ENCODE results near the gene MC4R. TPM values are rescaled to one million over a fixed set of nuclear protein-coding genes. Genes with fewer than 3 reads are reported as not detected.
"Not testable (repeated sequence)": the region's sequence is repeated elsewhere in the genome, so short reads cannot be mapped to it uniquely, and the experiment has no call there.

Gene MC4R
- total RNA-seq (2021; ENCODE audit: unreplicated experiment) (not detected), Bru-seq, nascent RNA (not detected), BruChase-seq, experiment 1, labeled RNA remaining after a 6-hour chase (not detected), BruChase-seq, experiment 2, labeled RNA remaining after a 2-hour chase (not detected)
- polyA plus RNA-seq (2012): not detected in 2 replicates
- long read RNA-seq: 0 reads

DNA sequence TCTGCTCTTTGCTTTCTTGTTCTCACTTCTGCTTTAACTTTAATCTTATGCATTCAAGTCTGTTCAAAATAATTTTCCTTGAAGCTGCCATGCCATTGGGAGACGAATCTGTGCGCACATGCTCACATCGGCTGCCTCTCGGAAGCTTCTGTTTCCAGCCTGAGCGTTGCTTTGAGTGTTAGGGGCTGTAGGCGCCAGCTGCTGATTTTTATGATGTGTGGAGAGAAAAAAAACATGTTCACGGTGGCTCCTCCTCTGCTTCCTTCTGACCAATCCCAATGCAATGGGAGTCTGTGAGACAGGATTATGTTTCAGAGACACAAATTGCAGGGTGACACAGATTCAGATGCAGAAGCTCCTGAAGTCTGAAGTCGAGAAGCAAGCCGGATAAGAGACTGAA lies at the start of gene MC4R:
Gene MC4R (minus strand): TSS at position 180 of the 400 bp plus-strand sequence. CDS start 426 bp downstream, outside the sequence.
- Histone ChIP-seq H3K27ac (ENCODE audit: low read depth, low read length) (no peak within 1 kb of the TSS), H3K9me3 (ENCODE audit: control insufficient read depth in 1 of 2, insufficient read depth in 1 of 2, low read depth in 1 of 2, low read length in 2 of 2) (no peaks in the 10 kb centered on the region), H2AFZ (ENCODE audit: low read depth, low read length, poor library complexity, severe bottlenecking) (peak within 1 kb of the TSS; percentile 93), H3K4me1 (ENCODE audit: control insufficient read depth in 1 of 2, insufficient read depth in 2 of 2, low read length in 2 of 2) (peaks cover 0 to 9% of the 10 kb centered on the region in 2 experiments; a peak in 1 of 4 replicates), H3K4me3 (replicated peaks in 1 of 2; ENCODE audit: low read depth in 1 of 2, low read length in 2 of 2) (peak within 1 kb of the TSS; percentile 17 to 36; a peak in 3 of 4 replicates), H3K9me2 (ENCODE audit: insufficient read depth) (no peaks in the 10 kb centered on the region), H3K27me3 (ENCODE audit: insufficient read depth, low read length) (no peaks in the 10 kb centered on the region), H3K79me2 (ENCODE audit: insufficient read depth, low read length) (no peaks in the 10 kb centered on the region), H4K20me1 (ENCODE audit: insufficient read depth) (no peaks in the 10 kb centered on the region), H3K36me3 (ENCODE audit: control insufficient read depth in 1 of 2, insufficient read depth in 2 of 2, low read length in 2 of 2) (no peaks in the 10 kb centered on the region), H3K4me2 (ENCODE audit: low read length) (peak within 1 kb of the TSS; percentile 70), H3K9ac (ENCODE audit: low read length) (0 out of 2 replicates have a peak within 1 kb of the TSS, but pooled peaks have one; percentile 2)
- peak; percentile 94 for ATAC-seq
- no TSS peak for BruUV-seq (replicated peaks)
- TF ChIP-seq, protein P1, sequence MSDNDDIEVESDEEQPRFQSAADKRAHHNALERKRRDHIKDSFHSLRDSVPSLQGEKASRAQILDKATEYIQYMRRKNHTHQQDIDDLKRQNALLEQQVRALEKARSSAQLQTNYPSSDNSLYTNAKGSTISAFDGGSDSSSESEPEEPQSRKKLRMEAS (IDR thresholded peaks at IDR 0.05): 0 out of 2 replicates have a peak, but pooled peaks have one; percentile 39
- TF ChIP-seq RAD21 (IDR thresholded peaks at IDR 0.05; ENCODE audit: low read depth): no peak
- 0 out of 2 replicates have a peak, but pooled peaks have one; percentile 13 for TF ChIP-seq POLR2AphosphoS5 (IDR thresholded peaks at IDR 0.05; ENCODE audit: low read depth, low read length)
- CTCF ChIA-PET: interaction anchor here (1.5 kb wide), 1 partner anchor 376 kb away, joined by 5 read pairs; no protein-coding TSS in a partner anchor
- RAD21 ChIA-PET (ENCODE audit: low non-redundant PET in 1 of 2, low total read pairs in 2 of 2, uncharacterized antibody in 2 of 2, unreplicated experiment in 2 of 2): no interaction called here
- intact Hi-C loops (cut with micrococcal nuclease): no loop called here
- POLR2A ChIA-PET: interaction anchor here (1.2 kb wide), 1 partner anchor 17 kb away, joined by 4 read pairs; no protein-coding TSS in a partner anchor
- DNase-seq (ENCODE audit: low read depth, low spot score): peak; percentile 48

DNA sequence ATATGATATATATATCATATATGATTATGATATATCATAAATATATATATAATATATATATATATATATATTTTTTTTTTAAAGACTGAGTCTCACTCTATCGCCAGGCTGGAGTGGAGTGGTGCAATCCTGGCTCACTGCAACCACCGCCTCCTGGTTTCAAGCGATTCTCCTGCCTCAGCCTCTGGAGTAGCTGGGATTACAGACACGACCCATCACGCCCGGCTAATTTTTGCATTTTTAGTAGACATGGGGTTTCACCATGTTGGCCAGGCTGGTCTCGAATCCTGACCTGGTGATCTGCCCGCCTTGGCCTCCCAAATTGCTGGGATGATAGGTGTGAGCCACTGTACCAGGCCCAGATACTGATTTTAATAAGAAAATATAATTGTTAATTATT lies 49.7 kb upstream of the MC4R start:
- H4K20me1 ChIP-seq (ENCODE audit: insufficient read depth); H3K27ac ChIP-seq (ENCODE audit: low read depth, low read length); RAD21 ChIA-PET (ENCODE audit: low non-redundant PET in 1 of 2, low total read pairs in 2 of 2, uncharacterized antibody in 2 of 2, unreplicated experiment in 2 of 2); H3K79me2 ChIP-seq (ENCODE audit: insufficient read depth, low read length); POLR2A ChIA-PET; BruUV-seq (replicated peaks); H2AFZ ChIP-seq (ENCODE audit: low read depth, low read length, poor library complexity, severe bottlenecking); CTCF ChIA-PET; H3K9me3 ChIP-seq (ENCODE audit: control insufficient read depth in 1 of 2, insufficient read depth in 1 of 2, low read depth in 1 of 2, low read length in 2 of 2); H3K4me1 ChIP-seq (ENCODE audit: control insufficient read depth in 1 of 2, insufficient read depth in 2 of 2, low read length in 2 of 2); H3K27me3 ChIP-seq (ENCODE audit: insufficient read depth, low read length); DNase-seq (ENCODE audit: low read depth, low spot score); H3K4me2 ChIP-seq (ENCODE audit: low read length); H3K9me2 ChIP-seq (ENCODE audit: insufficient read depth); H3K4me3 ChIP-seq (replicated peaks in 1 of 2; ENCODE audit: low read depth in 1 of 2, low read length in 2 of 2); H3K9ac ChIP-seq (ENCODE audit: low read length); H3K36me3 ChIP-seq (ENCODE audit: control insufficient read depth in 1 of 2, insufficient read depth in 2 of 2, low read length in 2 of 2); intact Hi-C loops (cut with micrococcal nuclease); ATAC-seq: not testable (repeated sequence)

All from HCT116 (cell line).